ENCODE measurements around the gene MAPKAP1.

Gene MAPKAP1

DNA sequence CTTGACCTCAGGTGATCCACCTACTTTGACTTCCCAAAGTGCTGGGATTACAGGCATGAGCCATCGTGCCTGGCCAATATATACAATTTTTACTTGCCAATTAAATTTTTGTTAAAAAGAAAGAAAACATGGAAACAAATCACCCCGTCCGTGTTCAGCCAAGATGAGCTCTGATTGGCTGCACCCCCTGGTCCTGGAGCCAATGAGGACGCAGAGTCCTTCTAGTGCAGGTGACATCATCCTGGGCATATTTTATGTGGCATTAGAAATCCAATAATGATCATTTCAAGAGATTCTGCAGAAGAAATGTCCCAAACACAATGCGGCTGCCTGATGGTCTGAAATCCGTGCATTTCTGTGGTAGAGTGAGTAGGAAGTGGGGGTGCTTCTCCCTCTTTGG, 285.8 kb downstream of the MAPKAP1 start:
- TF ChIP-seq TEAD4 (IDR thresholded peaks at IDR 0.05) (no peak), YY1 (IDR thresholded peaks at IDR 0.05; ENCODE audit: low read depth) (no peak)

DNA sequence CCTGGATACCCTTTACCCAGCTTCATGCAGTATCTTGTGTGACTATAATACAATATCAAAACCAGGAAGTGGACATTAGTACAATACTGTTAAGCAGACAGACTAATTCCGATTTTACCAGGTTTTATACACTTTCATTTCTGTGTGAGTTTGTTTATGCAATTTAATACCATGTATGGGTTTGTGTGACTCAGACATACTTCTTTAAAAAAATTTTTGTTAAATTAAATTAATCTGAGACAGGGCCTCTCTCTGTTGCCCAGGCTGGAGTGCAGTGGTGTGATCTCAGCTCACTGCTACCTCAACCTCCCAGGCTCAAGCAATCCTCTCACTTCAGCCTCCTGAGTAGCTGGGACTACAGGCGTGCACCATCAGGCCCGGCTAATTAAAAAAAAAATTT, 288.6 kb downstream of the MAPKAP1 start:
- TF ChIP-seq EGR1 (IDR thresholded peaks at IDR 0.05) (no peak), EP300 (IDR thresholded peaks at IDR 0.05; ENCODE audit: borderline replicate concordance) (no peak)

DNA sequence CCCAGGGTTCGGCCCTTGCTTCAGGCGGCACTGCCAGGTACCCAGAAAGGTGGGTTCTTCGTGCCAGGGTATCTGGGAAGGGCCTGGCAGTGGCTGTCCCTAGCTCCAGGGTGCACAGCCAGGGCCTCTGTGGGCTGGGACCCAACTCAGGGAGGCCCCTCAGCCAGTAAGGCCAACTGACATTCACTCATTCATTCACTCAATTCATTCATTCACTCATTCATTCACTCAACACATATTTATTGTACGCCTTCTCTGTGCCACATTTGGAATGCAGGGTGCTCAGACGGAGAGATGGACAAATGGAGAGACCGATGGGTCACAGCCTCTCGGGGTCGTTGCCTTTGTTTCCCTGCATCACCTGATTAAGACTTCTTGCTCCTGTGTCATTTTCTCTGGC, 290.5 kb downstream of the MAPKAP1 start:
- TF ChIP-seq, protein P1, sequence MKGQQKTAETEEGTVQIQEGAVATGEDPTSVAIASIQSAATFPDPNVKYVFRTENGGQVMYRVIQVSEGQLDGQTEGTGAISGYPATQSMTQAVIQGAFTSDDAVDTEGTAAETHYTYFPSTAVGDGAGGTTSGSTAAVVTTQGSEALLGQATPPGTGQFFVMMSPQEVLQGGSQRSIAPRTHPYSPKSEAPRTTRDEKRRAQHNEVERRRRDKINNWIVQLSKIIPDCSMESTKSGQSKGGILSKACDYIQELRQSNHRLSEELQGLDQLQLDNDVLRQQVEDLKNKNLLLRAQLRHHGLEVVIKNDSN (IDR thresholded peaks at IDR 0.05): no peak
- TF ChIP-seq FOXM1 (IDR thresholded peaks at IDR 0.05; ENCODE audit: borderline replicate concordance, low read depth) (no peak), CEBPB (IDR thresholded peaks at IDR 0.05) (no peak), ZBTB7A (IDR thresholded peaks at IDR 0.05; ENCODE audit: low read depth) (no peak), EP300 (IDR thresholded peaks at IDR 0.05; ENCODE audit: borderline replicate concordance) (no peak), NFIC (IDR thresholded peaks at IDR 0.05) (no peak), YY1 (IDR thresholded peaks at IDR 0.05; ENCODE audit: low read depth) (no peak), CREB1 (IDR thresholded peaks at IDR 0.05; ENCODE audit: low read depth) (no peak), TAF1 (IDR thresholded peaks at IDR 0.05; ENCODE audit: low read depth) (no peak), TCF12 (IDR thresholded peaks at IDR 0.05; ENCODE audit: low read depth) (no peak)
- TF ChIP-seq, protein P2, sequence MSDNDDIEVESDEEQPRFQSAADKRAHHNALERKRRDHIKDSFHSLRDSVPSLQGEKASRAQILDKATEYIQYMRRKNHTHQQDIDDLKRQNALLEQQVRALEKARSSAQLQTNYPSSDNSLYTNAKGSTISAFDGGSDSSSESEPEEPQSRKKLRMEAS (IDR thresholded peaks at IDR 0.05): no peak

- TF ChIP-seq TAF1 (IDR thresholded peaks at IDR 0.05; ENCODE audit: low read depth) (no peak), ZBTB7A (IDR thresholded peaks at IDR 0.05; ENCODE audit: low read depth) (no peak), CREB1 (IDR thresholded peaks at IDR 0.05; ENCODE audit: low read depth) (no peak), FOXM1 (IDR thresholded peaks at IDR 0.05; ENCODE audit: borderline replicate concordance, low read depth) (no peak), CEBPB (IDR thresholded peaks at IDR 0.05) (no peak)
- TF ChIP-seq, protein P2 (IDR thresholded peaks at IDR 0.05): no peak
Observed at GRCh38 chr9:125415583-125416460, 291.2 kb downstream of the MAPKAP1 start.

GRCh38 chr9:125413579-125413978, 293.4 kb downstream of the MAPKAP1 start:
- TF ChIP-seq NFIC (IDR thresholded peaks at IDR 0.05) (no peak), CREB1 (IDR thresholded peaks at IDR 0.05; ENCODE audit: low read depth) (no peak), TCF12 (IDR thresholded peaks at IDR 0.05; ENCODE audit: low read depth) (no peak), EGR1 (IDR thresholded peaks at IDR 0.05) (no peak), ZBTB7A (IDR thresholded peaks at IDR 0.05; ENCODE audit: low read depth) (no peak), CEBPB (IDR thresholded peaks at IDR 0.05) (no peak), TEAD4 (IDR thresholded peaks at IDR 0.05) (no peak), TAF1 (IDR thresholded peaks at IDR 0.05; ENCODE audit: low read depth) (no peak), EP300 (IDR thresholded peaks at IDR 0.05; ENCODE audit: borderline replicate concordance) (no peak)
- TF ChIP-seq, protein P1 (IDR thresholded peaks at IDR 0.05): no peak
- TF ChIP-seq, protein P3, sequence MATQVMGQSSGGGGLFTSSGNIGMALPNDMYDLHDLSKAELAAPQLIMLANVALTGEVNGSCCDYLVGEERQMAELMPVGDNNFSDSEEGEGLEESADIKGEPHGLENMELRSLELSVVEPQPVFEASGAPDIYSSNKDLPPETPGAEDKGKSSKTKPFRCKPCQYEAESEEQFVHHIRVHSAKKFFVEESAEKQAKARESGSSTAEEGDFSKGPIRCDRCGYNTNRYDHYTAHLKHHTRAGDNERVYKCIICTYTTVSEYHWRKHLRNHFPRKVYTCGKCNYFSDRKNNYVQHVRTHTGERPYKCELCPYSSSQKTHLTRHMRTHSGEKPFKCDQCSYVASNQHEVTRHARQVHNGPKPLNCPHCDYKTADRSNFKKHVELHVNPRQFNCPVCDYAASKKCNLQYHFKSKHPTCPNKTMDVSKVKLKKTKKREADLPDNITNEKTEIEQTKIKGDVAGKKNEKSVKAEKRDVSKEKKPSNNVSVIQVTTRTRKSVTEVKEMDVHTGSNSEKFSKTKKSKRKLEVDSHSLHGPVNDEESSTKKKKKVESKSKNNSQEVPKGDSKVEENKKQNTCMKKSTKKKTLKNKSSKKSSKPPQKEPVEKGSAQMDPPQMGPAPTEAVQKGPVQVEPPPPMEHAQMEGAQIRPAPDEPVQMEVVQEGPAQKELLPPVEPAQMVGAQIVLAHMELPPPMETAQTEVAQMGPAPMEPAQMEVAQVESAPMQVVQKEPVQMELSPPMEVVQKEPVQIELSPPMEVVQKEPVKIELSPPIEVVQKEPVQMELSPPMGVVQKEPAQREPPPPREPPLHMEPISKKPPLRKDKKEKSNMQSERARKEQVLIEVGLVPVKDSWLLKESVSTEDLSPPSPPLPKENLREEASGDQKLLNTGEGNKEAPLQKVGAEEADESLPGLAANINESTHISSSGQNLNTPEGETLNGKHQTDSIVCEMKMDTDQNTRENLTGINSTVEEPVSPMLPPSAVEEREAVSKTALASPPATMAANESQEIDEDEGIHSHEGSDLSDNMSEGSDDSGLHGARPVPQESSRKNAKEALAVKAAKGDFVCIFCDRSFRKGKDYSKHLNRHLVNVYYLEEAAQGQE (IDR thresholded peaks at IDR 0.05; ENCODE audit: low read depth): no peak

DNA sequence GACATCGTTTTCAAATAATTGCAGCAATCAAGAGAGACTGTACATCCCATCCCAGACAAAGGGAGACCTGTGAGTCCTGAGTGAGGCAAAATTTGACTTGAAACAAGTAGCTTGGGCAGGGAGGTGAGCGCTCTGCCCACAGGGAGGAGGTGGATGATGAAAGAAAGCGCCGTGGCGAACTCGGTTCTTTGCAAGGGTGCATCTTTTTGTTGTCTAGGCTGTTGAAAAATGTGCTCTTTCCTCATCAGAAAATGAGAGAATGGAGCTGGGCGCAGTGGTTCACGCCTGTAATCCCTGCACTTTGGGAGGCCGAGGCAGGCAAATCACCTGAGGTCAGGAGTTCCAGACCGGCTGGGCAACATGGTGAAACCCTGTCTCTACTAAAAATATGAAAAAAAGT, 294.8 kb downstream of the MAPKAP1 start:
- TF ChIP-seq YY1 (IDR thresholded peaks at IDR 0.05; ENCODE audit: low read depth) (no peak), RAD21 (IDR thresholded peaks at IDR 0.05; ENCODE audit: low read depth) (no peak), NFIC (IDR thresholded peaks at IDR 0.05) (no peak)
- TF ChIP-seq, protein P2 (IDR thresholded peaks at IDR 0.05): no peak

DNA sequence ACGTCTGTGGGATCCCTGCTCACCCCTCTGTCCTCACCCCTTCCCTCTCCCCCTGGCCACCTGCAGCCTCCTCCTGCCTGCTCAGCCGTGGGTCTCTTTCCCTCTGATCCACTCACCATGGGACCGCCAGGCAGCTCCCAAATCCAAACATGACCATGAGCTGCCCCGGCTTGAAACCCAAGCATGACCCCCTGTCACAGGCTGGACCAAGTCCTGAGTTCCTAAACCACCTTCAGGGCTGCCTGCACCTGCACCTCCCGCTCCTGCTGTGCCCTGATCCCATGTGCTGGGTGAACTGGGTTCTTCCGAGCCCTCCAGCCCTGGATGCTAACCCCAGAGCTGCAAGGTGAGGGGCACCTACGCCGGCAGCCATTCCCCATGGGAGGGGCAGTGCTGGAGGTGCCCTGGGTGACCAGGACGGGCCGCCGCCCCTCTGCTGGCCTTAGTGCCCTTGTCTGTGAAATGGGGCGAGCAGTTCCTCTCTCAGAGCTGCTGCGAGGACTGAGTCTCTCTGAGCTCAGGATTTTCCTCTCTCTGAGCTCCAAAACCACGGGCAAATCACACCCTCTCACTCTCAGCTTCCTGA, 295.7 kb downstream of the MAPKAP1 start:
- TF ChIP-seq NFIC (IDR thresholded peaks at IDR 0.05) (no peak), TCF12 (IDR thresholded peaks at IDR 0.05; ENCODE audit: low read depth) (no peak), FOXM1 (IDR thresholded peaks at IDR 0.05; ENCODE audit: borderline replicate concordance, low read depth) (no peak), RAD21 (IDR thresholded peaks at IDR 0.05; ENCODE audit: low read depth) (no peak), CEBPB (IDR thresholded peaks at IDR 0.05) (no peak), EP300 (IDR thresholded peaks at IDR 0.05; ENCODE audit: borderline replicate concordance) (no peak), TEAD4 (IDR thresholded peaks at IDR 0.05) (no peak)

- TF ChIP-seq, protein P3 (IDR thresholded peaks at IDR 0.05; ENCODE audit: low read depth): no peak
- TF ChIP-seq FOXM1 (IDR thresholded peaks at IDR 0.05; ENCODE audit: borderline replicate concordance, low read depth) (no peak), CREB1 (IDR thresholded peaks at IDR 0.05; ENCODE audit: low read depth) (no peak), EGR1 (IDR thresholded peaks at IDR 0.05) (no peak), NFIC (IDR thresholded peaks at IDR 0.05) (no peak), TCF12 (IDR thresholded peaks at IDR 0.05; ENCODE audit: low read depth) (no peak), YY1 (IDR thresholded peaks at IDR 0.05; ENCODE audit: low read depth) (no peak; the same call in 1 of the 2 replicates), TEAD4 (IDR thresholded peaks at IDR 0.05) (no peak), TAF1 (IDR thresholded peaks at IDR 0.05; ENCODE audit: low read depth) (no peak), RAD21 (IDR thresholded peaks at IDR 0.05; ENCODE audit: low read depth) (no peak), EP300 (IDR thresholded peaks at IDR 0.05; ENCODE audit: borderline replicate concordance) (no peak)
- TF ChIP-seq, protein P2 (IDR thresholded peaks at IDR 0.05): no peak
- TF ChIP-seq, protein P1 (IDR thresholded peaks at IDR 0.05): no peak
Observed at GRCh38 chr9:125410522-125410894, 296.5 kb downstream of the MAPKAP1 start.
